Spleen (tissue), 11 donors: ENCODE results near the gene SLAMF6. TPM values are rescaled to one million over a fixed set of nuclear protein-coding genes. Genes with fewer than 3 reads are reported as not detected.
"Not testable (repeated sequence)": the region's sequence is repeated elsewhere in the genome, so short reads cannot be mapped to it uniquely, and the experiment has no call there.

Experiments
- DNase-seq: peaks from one replicate; pipeline ENCODE4 v3.0.0-alpha.2; 2020
- H3K27ac ChIP-seq, 8 donors: fragments of 200-600 bp; sonication (generic) in 7 of 8; 1 replicate in 4 of 8; 2 replicates in 4 of 8; pipeline versions ENCODE4 v1.5.0 to v1.8.0; 2016 to 2021; ENCODE audit warnings: inconsistent platforms in 4 of 8, mild to moderate bottlenecking in 4 of 8, moderate library complexity in 1 of 8
- H3K27me3 ChIP-seq, 7 donors: fragments of 200-600 bp; sonication (generic) in 6 of 7; replicated peaks in 1 of 7; 1 replicate in 4 of 7; 2 replicates in 3 of 7; pipeline versions ENCODE4 v1.5.0 to v1.8.0; 2016 to 2021; ENCODE audit warnings: inconsistent platforms in 3 of 7, mild to moderate bottlenecking in 1 of 7
- H3K36me3 ChIP-seq, 6 donors: fragments of 200-600 bp; sonication (generic) in 5 of 6; 1 replicate in 4 of 6; 2 replicates in 2 of 6; pipeline versions ENCODE4 v1.5.0 to v1.8.0; 2016 to 2021; ENCODE audit warnings: inconsistent platforms in 2 of 6
- H3K4me1 ChIP-seq, 6 donors: fragments of 200-600 bp; sonication (generic) in 5 of 6; 1 replicate in 3 of 6; 2 replicates in 3 of 6; pipeline versions ENCODE4 v1.5.0 to v1.8.0; 2016 to 2021; ENCODE audit warnings: inconsistent platforms in 3 of 6
- H3K4me3 ChIP-seq, 8 donors: fragments of 200-600 bp; sonication (generic) in 7 of 8; 1 replicate in 4 of 8; 2 replicates in 4 of 8; pipeline versions ENCODE4 v1.5.0 to v1.8.0; 2016 to 2021; ENCODE audit warnings: inconsistent platforms in 4 of 8, mild to moderate bottlenecking in 4 of 8, moderate library complexity in 2 of 8
- H3K9me3 ChIP-seq, 8 donors: fragments of 200-600 bp; sonication (generic) in 7 of 8; 1 replicate in 4 of 8; 2 replicates in 4 of 8; pipeline versions ENCODE4 v1.5.0 to v1.8.0; 2016 to 2021; ENCODE audit warnings: inconsistent platforms in 4 of 8
- POLR2A ChIP-seq, 3 donors: fragments of 450-650 bp; IDR thresholded peaks; one replicate each; pipeline ENCODE4 v1.5.1; 2017; ENCODE audit warnings: antibody characterized with exemption in 3 of 3, mild to moderate bottlenecking in 1 of 3
- POLR2AphosphoS5 ChIP-seq, 3 donors: sonication (generic); formaldehyde crosslinking; IDR thresholded peaks; one replicate each; pipeline ENCODE4 v1.5.1; 2017; ENCODE audit warnings: antibody characterized with exemption in 3 of 3
- WGBS, 5 donors: extraction: QIAGEN DNeasy Blood & Tissue Kit in 3 of 5; methylation state at CpG; one replicate each; pipeline versions ENCODE4 v1.1.5 to v1.1.7; 2013 to 2018; 5-methylcytosine and 5-hydroxymethylcytosine counted together
- intact Hi-C: fragments of 100-400 bp; cut with DNase I; formaldehyde crosslinking; loops from one replicate; pipeline ENCODE4 v1.15.0; 2023; ENCODE audit warnings: low total_unique reads
- polyA plus RNA-seq, 3 donors: library from polyadenylated mRNA; stranded (reverse); fragments of 200-250 nt; gene quantifications; one replicate each; pipeline ENCODE4 v1.2.1, GENCODE V29; 2013
- total RNA-seq, 7 donors: library from RNA; depleted of rRNA in 3 of 7; stranded (reverse); fragments of >200 nt in 3 of 7; fragmentation: NEBNext Ultra II Directional in 4 of 7; extraction: Animal tissue kit (Norgen Biotek cat#: 25700) in 4 of 7; gene quantifications; one replicate each; pipeline versions ENCODE4 v1.1.0 to v1.2.1, GENCODE V29; 2016 to 2021
- TF ChIP-seq, protein P1 (sequence below), 11 experiments: fragments of 200-600 bp in 7 of 11; fragments of 450-650 bp in 4 of 11; sonication (generic) in 4 of 11; IDR thresholded peaks in 8 of 11; conservative IDR thresholded peaks in 3 of 11; 1 replicate in 7 of 11; 2 replicates in 4 of 11; pipeline versions ENCODE4 v1.4.0 to v1.8.0; 2016 to 2021; ENCODE audit warnings: antibody characterized with exemption in 11 of 11, inconsistent platforms in 4 of 11, mild to moderate bottlenecking in 1 of 11
- donor health status: healthy with polysubstance abuse.
- donor health status: DM: no; HTN: no; CAD: no; lungs with moderate emphysema.
- donor health status: DM: no; HTN: no; CAD: no.
- donor health status: Bipolar disorder and iron deficiency.
- donor health status: healthy.
- donor health status: DM: no; HTN: no; CAD: no.
- donor health status: DM: yes; HTN: yes; CAD: no.

SLAMF6 gene
- total and polyA plus RNA-seq, 10 donors, result 21.5 to 52.4 (median 36.1) TPM

DNA sequence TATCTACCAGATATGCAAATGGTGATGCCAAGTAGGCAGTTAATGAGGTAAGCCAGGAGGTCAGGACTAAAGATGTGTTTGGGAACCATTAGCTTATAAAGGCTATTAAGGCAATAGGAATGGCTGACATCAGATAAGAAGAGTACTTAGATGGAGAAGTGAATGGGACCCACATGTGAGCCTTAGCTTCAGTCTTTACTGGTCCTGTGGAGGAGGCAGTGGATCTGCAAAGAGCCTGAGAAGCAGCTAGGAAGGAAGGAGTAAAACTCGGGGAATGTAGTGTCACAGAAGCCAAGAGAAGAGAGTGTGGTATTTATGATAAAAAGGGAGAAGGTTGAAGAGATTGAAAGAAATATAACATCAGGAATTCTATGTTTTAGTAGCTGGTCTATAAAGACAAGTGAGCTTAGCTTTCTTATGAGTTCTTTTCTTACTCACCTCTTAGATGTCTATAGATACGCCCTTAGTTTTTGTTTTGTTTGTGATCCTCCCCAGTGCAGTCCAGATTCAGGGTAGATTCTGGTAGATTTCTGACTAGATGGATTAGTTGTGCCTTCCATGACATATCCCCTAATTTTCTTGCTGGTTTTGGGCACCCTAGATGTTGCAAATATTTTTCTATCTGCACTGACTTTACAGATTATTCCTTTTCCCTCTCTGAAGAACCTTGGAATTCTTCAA, 39.4 kb downstream of the SLAMF6 start:
- TF ChIP-seq, protein P1, sequence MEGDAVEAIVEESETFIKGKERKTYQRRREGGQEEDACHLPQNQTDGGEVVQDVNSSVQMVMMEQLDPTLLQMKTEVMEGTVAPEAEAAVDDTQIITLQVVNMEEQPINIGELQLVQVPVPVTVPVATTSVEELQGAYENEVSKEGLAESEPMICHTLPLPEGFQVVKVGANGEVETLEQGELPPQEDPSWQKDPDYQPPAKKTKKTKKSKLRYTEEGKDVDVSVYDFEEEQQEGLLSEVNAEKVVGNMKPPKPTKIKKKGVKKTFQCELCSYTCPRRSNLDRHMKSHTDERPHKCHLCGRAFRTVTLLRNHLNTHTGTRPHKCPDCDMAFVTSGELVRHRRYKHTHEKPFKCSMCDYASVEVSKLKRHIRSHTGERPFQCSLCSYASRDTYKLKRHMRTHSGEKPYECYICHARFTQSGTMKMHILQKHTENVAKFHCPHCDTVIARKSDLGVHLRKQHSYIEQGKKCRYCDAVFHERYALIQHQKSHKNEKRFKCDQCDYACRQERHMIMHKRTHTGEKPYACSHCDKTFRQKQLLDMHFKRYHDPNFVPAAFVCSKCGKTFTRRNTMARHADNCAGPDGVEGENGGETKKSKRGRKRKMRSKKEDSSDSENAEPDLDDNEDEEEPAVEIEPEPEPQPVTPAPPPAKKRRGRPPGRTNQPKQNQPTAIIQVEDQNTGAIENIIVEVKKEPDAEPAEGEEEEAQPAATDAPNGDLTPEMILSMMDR (IDR thresholded peaks at IDR 0.05 in 8 of 11, conservative IDR thresholded peaks at IDR 0.05 in 3 of 11), result no peak
- peak in 1 of 3 donors; percentile 38 for TF ChIP-seq POLR2AphosphoS5 (IDR thresholded peaks at IDR 0.05)
- DNase-seq, result no peak
- no peak overlapping the region for H3K4me3 ChIP-seq
- no peaks in the 10 kb centered on the region for H3K27me3 ChIP-seq
- 87 to 93% (median 90%) methylated on average over 2 of the region's 2 CpGs for WGBS, 5 donors
- H3K27ac ChIP-seq, result peak overlapping the region in 3 of 8 donors; percentile 4 to 58 (median 11)
- H3K36me3 ChIP-seq, result peaks cover 0 to 34% (median 7%) of the 10 kb centered on the region in 6 donors
- peaks cover 0 to 47% (median 10%) of the 10 kb centered on the region in 6 donors for H3K4me1 ChIP-seq
- H3K9me3 ChIP-seq, result no peaks in the 10 kb centered on the region
- intact Hi-C loops, result no loop called here

DNA sequence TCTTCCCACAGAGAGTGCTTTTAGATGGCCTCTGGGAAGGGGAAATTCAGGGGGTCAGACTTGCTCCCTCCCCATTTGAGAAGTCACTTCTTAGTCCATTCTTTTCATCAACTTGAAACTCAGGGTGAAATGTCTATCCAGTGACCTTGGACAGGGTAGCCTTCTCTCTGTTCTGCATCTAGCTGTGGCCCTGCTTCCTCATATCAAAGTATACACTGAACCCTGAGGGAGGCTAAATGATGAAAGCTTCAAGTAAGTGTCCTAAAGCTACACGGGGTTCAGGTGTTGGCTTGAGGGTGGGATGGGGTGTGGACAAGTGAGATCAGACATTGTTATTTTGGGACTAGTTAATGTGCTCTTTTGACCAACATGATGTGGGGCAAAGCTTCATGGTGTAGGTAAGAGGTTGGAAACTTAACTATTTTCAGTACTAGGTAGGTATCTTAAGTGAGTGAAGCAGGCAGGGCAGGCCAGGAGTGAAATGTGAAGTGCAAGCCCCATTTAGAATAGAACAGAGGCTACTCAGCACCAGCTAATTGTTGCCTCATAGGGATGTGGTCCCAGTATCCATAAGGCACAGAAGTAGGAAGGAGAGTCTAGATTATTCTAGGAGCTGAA, 41.0 kb downstream of the SLAMF6 start:
- H3K9me3 ChIP-seq, result no peaks in the 10 kb centered on the region
- peak overlapping the region in 2 of 8 donors; percentile 11 to 58 for H3K27ac ChIP-seq
- H3K27me3 ChIP-seq, result no peaks in the 10 kb centered on the region
- no peak overlapping the region for H3K4me3 ChIP-seq
- no peak for DNase-seq
- WGBS, 5 donors, result 56 to 81% (median 67%) methylated on average over 1 of the region's 1 CpG
- intact Hi-C loops, result no loop called here
- TF ChIP-seq, protein P1 (IDR thresholded peaks at IDR 0.05 in 8 of 11, conservative IDR thresholded peaks at IDR 0.05 in 3 of 11), result no peak
- TF ChIP-seq POLR2AphosphoS5 (IDR thresholded peaks at IDR 0.05) (peak in 1 of 3 donors; percentile 23), POLR2A (IDR thresholded peaks at IDR 0.05) (no peak)
- H3K36me3 ChIP-seq, result peaks cover 0 to 24% (median 7%) of the 10 kb centered on the region in 6 donors
- peaks cover 0 to 32% (median under 1%) of the 10 kb centered on the region in 6 donors for H3K4me1 ChIP-seq

DNA sequence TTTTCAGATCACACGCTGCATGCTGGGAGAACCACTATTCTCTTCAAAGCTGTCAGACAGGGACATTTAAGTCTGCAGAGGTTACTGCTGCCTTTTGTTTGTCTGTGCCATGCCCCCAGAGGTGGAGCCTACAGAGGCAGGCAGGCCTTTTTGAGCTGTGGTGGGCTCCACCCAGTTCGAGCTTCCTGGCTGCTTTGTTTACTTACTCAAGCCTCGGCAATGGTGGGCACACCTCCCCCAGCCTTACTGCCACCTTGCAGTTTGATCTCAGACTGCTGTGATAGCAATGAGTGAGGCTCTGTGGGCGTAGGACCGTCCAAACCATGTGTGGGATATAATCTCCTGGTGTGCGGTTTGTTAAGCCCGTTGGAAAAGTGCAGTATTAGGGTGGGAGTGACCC, 42.3 kb downstream of the SLAMF6 start:
- peaks cover 0 to 11% (median 2%) of the 10 kb centered on the region in 6 donors for H3K36me3 ChIP-seq
- H3K9me3 ChIP-seq, H3K27me3 ChIP-seq, DNase-seq, H3K4me3 ChIP-seq, intact Hi-C loops: not testable (repeated sequence)
- H3K4me1 ChIP-seq, result peaks cover 0 to 18% (median 0%) of the 10 kb centered on the region in 6 donors
- WGBS, 5 donors, result 69 to 84% (median 81%) methylated on average over 7 of the region's 7 CpGs
- H3K27ac ChIP-seq, result peak overlapping the region in 2 of 8 donors; percentile 18 to 58

DNA sequence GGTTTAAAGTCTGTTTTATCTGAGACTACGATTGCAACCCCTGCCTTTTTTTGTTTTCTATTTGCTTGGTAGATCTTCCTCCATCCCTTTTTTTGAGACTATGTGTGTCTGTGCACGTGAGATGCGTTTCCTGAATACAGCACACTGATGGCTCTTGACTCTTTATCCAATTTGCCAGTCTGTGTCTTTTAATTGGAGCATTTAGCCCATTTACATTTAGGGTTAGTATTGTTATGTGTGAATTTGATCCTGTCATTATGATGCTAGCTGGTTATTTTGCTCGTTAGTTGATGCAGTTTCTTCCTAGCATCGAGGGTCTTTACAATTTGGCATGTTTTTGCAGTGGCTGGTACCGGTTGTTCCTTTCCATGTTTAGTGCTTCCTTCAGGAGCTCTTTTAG, 44.0 kb downstream of the SLAMF6 start:
- 86 to 93% (median 91%) methylated on average over 6 of the region's 6 CpGs for WGBS, 5 donors
- H3K4me3 ChIP-seq, H3K9me3 ChIP-seq, DNase-seq, H3K36me3 ChIP-seq, intact Hi-C loops, H3K27me3 ChIP-seq, H3K27ac ChIP-seq: not testable (repeated sequence)
- H3K4me1 ChIP-seq, result peaks cover 0 to 28% (median 0%) of the 10 kb centered on the region in 6 donors
